Nephron (organoid): ENCODE results near the gene THADA.
"Not testable (repeated sequence)": the region's sequence is repeated elsewhere in the genome, so short reads cannot be mapped to it uniquely, and the experiment has no call there.

ENCODE experiments used
- H3K27ac Mint-ChIP-seq, 3 experiments: 2 replicates each; pipeline ENCODE4 v1.8.0; 2020; ENCODE audit warnings: mixed read lengths in 3 of 3, mild to moderate bottlenecking in 2 of 3, moderate library complexity in 1 of 3
- H3K27me3 Mint-ChIP-seq: 2 replicates; pipeline ENCODE4 v1.8.0; 2021; ENCODE audit warnings: low read depth, mild to moderate bottlenecking, moderate library complexity, mixed read lengths
- H3K36me3 Mint-ChIP-seq: 2 replicates; pipeline ENCODE4 v1.8.0; 2020; ENCODE audit warnings: low read depth, mixed read lengths
- H3K4me1 Mint-ChIP-seq: 2 replicates; pipeline ENCODE4 v1.8.0; 2020; ENCODE audit warnings: mixed read lengths
- H3K4me3 Mint-ChIP-seq, 3 experiments: 2 replicates each; pipeline ENCODE4 v1.8.0; 2020; ENCODE audit warnings: mild to moderate bottlenecking in 3 of 3, mixed read lengths in 3 of 3, moderate library complexity in 2 of 3
- H3K9me3 Mint-ChIP-seq: 2 replicates; pipeline ENCODE4 v1.8.0; 2020; ENCODE audit warnings: mixed read lengths
- CTCF ChIP-seq, 3 experiments: fragments of 200-600 bp; sonication (generic); IDR thresholded peaks; one replicate each; pipeline ENCODE4 v1.5.0; 2021; ENCODE audit warnings: antibody characterized with exemption in 3 of 3; ENCODE audit not compliant: unreplicated experiment in 3 of 3

The THADA gene

GRCh38 chr2:43285987-43286386 is 309.9 kb downstream of the THADA start:
- TF ChIP-seq CTCF (IDR thresholded peaks at IDR 0.05; ENCODE audit: unreplicated experiment in 3 of 3): no peak
- no peaks in the 10 kb centered on the region for H3K27me3 Mint-ChIP-seq
- no peak overlapping the region for H3K27ac Mint-ChIP-seq
- peaks cover 3% of the 10 kb centered on the region for H3K4me1 Mint-ChIP-seq
- H3K4me3 Mint-ChIP-seq: no peak overlapping the region
- H3K36me3 Mint-ChIP-seq: peaks cover 87% of the 10 kb centered on the region
- peaks cover 31% of the 10 kb centered on the region for H3K9me3 Mint-ChIP-seq

- Mint-ChIP-seq H3K27ac (no peak overlapping the region), H3K27me3 (no peaks in the 10 kb centered on the region), H3K4me1 (no peaks in the 10 kb centered on the region), H3K9me3 (peaks cover 31% of the 10 kb centered on the region), H3K4me3 (no peak overlapping the region), H3K36me3 (peaks cover 87% of the 10 kb centered on the region)
- no peak for TF ChIP-seq CTCF (IDR thresholded peaks at IDR 0.05; ENCODE audit: unreplicated experiment in 3 of 3)
These were observed 310.9 kb downstream of the THADA start for GRCh38 chr2:43284967-43285366.

- H3K4me3 Mint-ChIP-seq, H3K27ac Mint-ChIP-seq, H3K4me1 Mint-ChIP-seq, H3K27me3 Mint-ChIP-seq: not testable (repeated sequence)
- H3K9me3 Mint-ChIP-seq: peaks cover 31% of the 10 kb centered on the region
- H3K36me3 Mint-ChIP-seq: peaks cover 90% of the 10 kb centered on the region
These were observed 311.5 kb downstream of the THADA start for GRCh38 chr2:43284347-43284746.

- Mint-ChIP-seq H3K9me3 (peaks cover 25% of the 10 kb centered on the region), H3K36me3 (peaks cover 63% of the 10 kb centered on the region), H3K27ac (no peak overlapping the region), H3K4me3 (no peak overlapping the region), H3K4me1 (peaks cover 29% of the 10 kb centered on the region), H3K27me3 (no peaks in the 10 kb centered on the region)
- no peak for TF ChIP-seq CTCF (IDR thresholded peaks at IDR 0.05; ENCODE audit: unreplicated experiment in 3 of 3)
These were observed 314.8 kb downstream of the THADA start for GRCh38 chr2:43280994-43281393.

GRCh38 chr2:43279317-43279840 is 316.5 kb downstream of the THADA start:
- H3K27me3 Mint-ChIP-seq: no peaks in the 10 kb centered on the region
- peaks cover 13% of the 10 kb centered on the region for H3K9me3 Mint-ChIP-seq
- no peak overlapping the region for H3K4me3 Mint-ChIP-seq
- H3K27ac Mint-ChIP-seq: peak overlapping the region; percentile 34 to 88 (median 76)
- H3K36me3 Mint-ChIP-seq: peaks cover 47% of the 10 kb centered on the region
- TF ChIP-seq CTCF (IDR thresholded peaks at IDR 0.05; ENCODE audit: unreplicated experiment in 3 of 3): no peak
- H3K4me1 Mint-ChIP-seq: peaks cover 39% of the 10 kb centered on the region

- Mint-ChIP-seq H3K36me3 (peaks cover 40% of the 10 kb centered on the region), H3K27me3 (no peaks in the 10 kb centered on the region), H3K9me3 (peaks cover 10% of the 10 kb centered on the region), H3K27ac (peak overlapping the region; percentile 34 to 88 (median 76)), H3K4me1 (peaks cover 46% of the 10 kb centered on the region), H3K4me3 (no peak overlapping the region)
- TF ChIP-seq CTCF (IDR thresholded peaks at IDR 0.05; ENCODE audit: unreplicated experiment in 3 of 3): no peak
These were observed 317.1 kb downstream of the THADA start for GRCh38 chr2:43278564-43279220.
